Measurements from ENCODE around the gene SLC38A11.
"Not testable (repeated sequence)": the region's sequence is repeated elsewhere in the genome, so short reads cannot be mapped to it uniquely, and the experiment has no call there.

Gene SLC38A11

DNA sequence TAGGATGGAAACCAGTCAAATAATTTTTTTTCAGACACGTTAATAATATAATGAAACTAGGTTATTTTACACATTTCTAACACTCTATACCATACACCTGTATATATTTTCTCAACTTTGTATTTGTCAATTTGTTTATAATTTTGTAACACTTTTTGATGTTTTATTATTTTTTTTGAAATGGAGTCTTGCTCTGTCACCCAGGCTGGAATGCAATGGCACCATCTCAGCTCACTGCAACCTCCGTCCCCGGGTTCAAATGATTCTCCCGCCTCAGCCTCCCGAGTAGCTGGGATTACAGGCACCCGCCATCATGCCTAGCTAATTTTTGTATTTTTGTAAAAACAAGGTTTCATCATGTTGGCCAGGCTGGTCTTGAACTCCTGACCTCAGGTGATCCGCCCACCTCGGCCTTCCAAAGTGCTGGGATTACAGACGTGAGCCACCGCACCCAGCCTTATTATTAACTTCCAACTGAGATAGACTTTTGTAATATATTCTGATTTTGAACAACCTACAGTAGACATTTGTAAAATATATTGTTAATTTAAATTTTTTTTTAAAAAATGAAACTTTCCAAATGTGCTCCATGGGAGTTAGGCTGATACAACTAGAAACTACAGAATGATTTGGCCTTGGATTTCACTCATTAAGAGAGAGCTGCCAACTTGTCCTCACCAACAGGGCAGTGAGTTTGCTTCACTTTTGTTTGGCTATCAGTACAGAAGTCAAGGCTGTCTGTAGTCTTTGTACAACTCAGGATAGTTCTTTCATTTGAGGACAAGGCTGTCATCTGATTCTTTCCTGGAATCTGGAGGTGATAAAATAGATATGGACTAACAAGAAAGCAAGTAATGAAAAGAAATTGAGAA lies 79.8 kb downstream of the SLC38A11 start:
- no peak for DNase-seq

- no peak for DNase-seq
These were observed 82.0 kb downstream of the SLC38A11 start for GRCh38 chr2:164873210-164873908.

DNA sequence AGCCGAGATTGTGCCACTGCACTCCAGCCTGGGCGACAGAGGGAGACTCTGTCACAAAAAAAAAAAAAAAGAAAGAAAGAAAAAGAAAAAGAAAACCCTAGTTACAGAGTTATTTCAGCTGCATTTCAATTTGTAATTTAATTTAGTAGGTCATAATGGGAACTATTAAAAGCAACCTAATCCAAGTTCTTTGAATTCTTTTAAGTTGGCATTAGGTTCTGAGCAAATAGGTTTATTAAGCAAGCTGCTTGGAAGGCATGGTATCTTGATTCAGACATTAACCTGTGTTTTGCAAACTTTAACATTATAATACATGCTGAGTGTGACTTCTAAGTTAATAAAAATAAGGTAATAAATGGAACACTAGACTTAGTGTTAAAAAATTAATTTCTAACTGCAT lies 83.9 kb downstream of the SLC38A11 start:
- DNase-seq = no peak

GRCh38 chr2:164869420-164869772 lies 85.9 kb downstream of the SLC38A11 start:
- DNase-seq = no peak

DNA sequence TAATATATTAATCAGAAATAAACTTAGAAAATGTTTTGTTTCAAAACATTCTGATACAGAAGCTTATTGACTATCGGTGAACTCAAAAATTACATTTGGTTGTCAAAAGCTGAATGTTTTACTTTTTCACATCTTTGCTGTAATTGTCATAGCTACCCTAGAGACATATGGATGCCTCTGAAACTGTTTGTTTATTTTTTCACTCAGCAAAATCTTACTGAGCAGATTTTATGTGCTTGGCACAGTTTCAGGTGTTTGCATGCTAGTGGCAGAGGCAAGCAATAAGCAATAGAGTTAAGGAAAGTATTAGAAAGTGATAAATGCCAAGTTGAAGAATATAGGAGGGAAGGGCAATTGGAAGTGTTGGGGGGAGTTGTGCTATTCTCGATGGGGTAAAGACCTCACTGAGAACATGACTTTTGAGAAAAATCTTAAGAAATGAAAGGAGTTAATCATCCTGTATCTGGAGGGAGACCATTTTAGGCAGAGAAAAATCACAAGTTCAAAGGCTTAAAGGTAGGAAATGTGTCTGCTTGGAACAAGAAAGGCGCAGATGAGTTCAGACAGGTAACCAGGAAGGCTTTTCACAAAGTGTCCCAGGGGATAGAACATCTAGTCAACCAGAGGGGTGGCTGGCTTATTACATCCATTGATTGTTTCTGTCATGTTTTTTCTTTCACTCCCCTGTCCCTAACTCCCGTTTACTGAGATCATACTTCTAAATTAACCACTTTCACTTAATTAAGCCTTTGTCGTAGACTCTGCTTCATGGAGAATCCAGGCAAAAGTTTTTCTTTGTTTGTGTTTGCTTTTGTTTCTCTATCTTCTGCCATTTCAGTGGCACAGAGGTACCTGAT lies 86.5 kb downstream of the SLC38A11 start:
- DNase-seq = no peak

DNA sequence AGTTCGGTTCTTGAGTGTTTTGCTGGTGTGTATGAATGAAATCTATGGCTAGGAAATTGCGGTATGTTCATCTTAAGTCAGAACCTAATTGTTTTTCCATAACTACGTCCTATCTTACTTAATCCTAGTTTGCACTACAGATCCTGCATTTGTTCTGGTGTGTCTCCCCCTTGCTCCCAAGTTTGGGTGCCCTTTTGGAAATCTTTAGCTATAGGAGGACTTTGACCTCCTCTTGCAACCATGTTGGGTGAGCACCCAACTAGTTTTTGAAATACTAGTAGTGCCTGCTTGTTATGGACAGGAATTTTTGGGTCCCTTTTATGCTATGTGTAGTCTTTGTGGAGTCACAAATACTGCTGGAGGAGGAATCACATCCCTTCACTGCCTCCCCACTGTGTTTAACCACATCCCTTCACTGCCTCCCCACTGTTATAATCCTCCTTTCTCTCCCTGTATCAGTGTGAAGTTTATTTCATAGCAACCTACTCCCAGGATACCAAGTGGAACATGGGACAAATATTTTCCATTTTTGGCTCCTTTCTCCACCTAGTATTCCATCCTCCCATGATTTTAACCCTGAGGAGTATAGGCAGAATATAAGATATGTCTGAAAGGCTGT lies 87.4 kb downstream of the SLC38A11 start:
- DNase-seq = no peak

DNA sequence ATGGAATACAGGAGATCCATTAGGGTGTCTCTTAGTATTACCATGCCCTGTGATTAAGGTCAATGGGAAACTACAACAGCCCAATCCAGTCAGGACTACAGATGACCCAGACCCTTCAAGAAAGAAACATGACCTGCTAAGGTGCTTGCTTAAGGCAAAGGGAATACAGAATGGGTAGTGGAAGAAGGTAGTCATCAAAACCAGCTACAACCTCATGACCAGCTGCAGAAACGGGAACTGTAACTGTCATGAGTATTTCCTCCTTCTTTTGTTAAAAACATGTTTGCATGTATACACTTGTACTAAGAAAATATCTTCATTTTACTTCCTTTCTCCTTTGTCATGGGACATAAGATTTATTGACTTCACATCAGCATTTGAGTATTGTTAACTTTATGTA lies 88.9 kb downstream of the SLC38A11 start:
- peak; percentile 71 for DNase-seq

DNA sequence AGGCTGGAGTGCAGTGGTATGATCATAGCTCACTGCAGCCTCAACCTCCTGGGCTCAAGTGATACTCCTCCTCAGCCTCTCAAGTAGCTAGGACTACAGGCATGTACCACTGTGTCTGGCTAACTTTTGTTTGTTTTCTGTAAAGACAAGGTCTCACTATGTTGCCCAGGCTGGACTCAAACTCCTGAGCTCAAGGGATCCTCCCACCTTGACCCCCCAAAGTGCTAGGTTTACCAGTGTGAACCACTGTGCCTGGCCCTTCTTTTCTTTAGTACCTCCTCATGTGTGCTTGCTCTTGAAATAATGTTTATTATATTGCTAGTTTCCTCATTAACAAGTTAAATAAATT lies 94.7 kb downstream of the SLC38A11 start:
- DNase-seq = no peak

GRCh38 chr2:164859906-164860693 lies 95.2 kb downstream of the SLC38A11 start:
- not testable (repeated sequence) for DNase-seq

- DNase-seq = no peak
These were observed 96.0 kb downstream of the SLC38A11 start for GRCh38 chr2:164859251-164859818.

GRCh38 chr2:164852086-164852485 lies 103.2 kb downstream of the SLC38A11 start:
- no peak for DNase-seq

- DNase-seq = peak; percentile 54
These were observed 105.1 kb downstream of the SLC38A11 start for GRCh38 chr2:164850235-164850634.

DNA sequence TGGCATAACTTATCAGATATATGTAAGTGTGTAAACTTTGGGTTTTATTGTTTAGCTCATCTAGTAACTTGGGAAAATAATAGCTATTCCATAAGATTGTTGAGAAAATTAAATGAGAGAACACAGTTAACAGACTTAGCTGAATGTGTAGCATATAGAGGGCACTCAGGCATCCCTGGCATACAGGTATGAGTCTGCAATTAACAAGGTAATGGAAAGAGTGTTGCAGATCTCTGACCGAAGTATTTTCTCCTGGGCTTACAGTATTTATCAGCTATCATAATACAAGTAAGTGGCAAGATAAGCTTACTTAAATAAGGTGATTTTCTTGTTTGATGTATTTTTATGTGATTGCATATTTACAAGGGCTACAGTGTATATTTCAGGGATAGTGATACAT lies 105.8 kb downstream of the SLC38A11 start:
- no peak for DNase-seq

- no peak for DNase-seq
These were observed 107.2 kb downstream of the SLC38A11 start for GRCh38 chr2:164847981-164848741.

DNA sequence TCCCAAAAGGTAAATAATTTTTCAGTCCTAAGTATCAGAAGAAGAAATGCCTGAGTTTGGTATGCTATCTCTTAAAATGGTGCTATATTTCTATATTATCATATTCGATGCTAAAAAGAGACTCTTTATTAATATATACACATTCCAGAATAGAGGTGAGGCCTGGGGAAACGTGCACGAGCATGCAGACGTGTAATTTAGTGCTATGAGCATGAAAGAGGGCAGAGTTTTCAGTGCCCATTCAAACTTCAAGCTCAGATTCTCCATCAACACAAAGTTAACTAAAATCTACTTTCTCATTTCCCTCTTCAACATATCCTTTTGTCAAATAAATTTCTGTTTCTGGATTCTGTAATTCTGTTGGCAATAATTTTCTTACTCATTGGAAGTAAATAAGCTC lies 108.0 kb downstream of the SLC38A11 start:
- no peak for DNase-seq

DNA sequence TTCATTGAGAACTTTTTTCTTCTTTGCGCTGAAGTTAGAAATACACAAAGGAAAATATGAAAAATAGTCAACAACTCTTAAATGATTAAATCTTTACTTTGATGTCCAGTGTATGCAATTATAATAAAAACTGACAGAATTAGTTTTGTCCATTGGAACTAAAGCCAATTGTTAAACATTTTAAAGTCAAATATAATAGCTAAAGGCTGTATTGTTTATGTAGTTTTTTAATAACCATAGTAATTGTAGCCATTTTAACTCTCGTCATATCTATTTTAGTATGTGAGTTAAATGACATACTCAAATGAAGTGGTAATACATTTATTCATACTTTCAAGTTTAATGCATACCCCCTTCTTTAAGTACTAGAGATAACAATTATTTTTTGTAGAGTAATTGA lies 109.0 kb downstream of the SLC38A11 start:
- no peak for DNase-seq
